NCI-H2196 (cell line): Measurements from ENCODE around the gene XPC.
A peak's percentile ranks its signal among the peaks of the same experiment; 100 is the strongest.

Experiments used
- DNase-seq: peaks from one replicate; lab custom pipeline; 2025; ENCODE audit not compliant: unreplicated experiment; lab: John Stamatoyannopoulos, UW

The XPC gene

GRCh38 chr3:14208168-14208567 lies 29.8 kb upstream of the XPC start:
- DNase-seq = no peak

- no peak for DNase-seq
Observed at GRCh38 chr3:14206548-14207177, 28.3 kb upstream of the XPC start.

- peak; percentile 25 for DNase-seq
Observed at GRCh38 chr3:14204515-14205284, 26.3 kb upstream of the XPC start.

- DNase-seq = peak; percentile 37
Observed at GRCh38 chr3:14203521-14204079, 25.2 kb upstream of the XPC start.

- DNase-seq = no peak
Observed at GRCh38 chr3:14202874-14203520, 24.6 kb upstream of the XPC start.

- DNase-seq = no peak
Observed at GRCh38 chr3:14201940-14202684, 23.7 kb upstream of the XPC start.

GRCh38 chr3:14200841-14201240 lies 22.4 kb upstream of the XPC start:
- no peak for DNase-seq

- no peak for DNase-seq
Observed at GRCh38 chr3:14200276-14200675, 21.9 kb upstream of the XPC start.

GRCh38 chr3:14199641-14200040 lies 21.2 kb upstream of the XPC start:
- DNase-seq = no peak

GRCh38 chr3:14194865-14195264 lies 16.5 kb upstream of the XPC start:
- DNase-seq = no peak

- DNase-seq = no peak
Observed at GRCh38 chr3:14188041-14188754, 9.8 kb upstream of the XPC start.

- DNase-seq = no peak
Observed at GRCh38 chr3:14186854-14187458, 8.6 kb upstream of the XPC start.

- no peak for DNase-seq
Observed at GRCh38 chr3:14183015-14183577, 4.7 kb upstream of the XPC start.

- no peak for DNase-seq
Observed at GRCh38 chr3:14181253-14181652, 2.9 kb upstream of the XPC start.

- DNase-seq = no peak
Observed at GRCh38 chr3:14179795-14180194, 1.4 kb upstream of the XPC start.

GRCh38 chr3:14179114-14179465 lies 689 bp upstream of the XPC start:
- no peak for DNase-seq

- DNase-seq = no peak
Observed at GRCh38 chr3:14177580-14178246, 688 bp downstream of the XPC start.

GRCh38 chr3:14175383-14176037 lies 2.9 kb downstream of the XPC start:
- DNase-seq = no peak

GRCh38 chr3:14174483-14174882 lies 3.9 kb downstream of the XPC start:
- DNase-seq = no peak
